GM23338 (cell line): ENCODE data around the gene PGAP3.

Source experiments
- CREB1 ChIP-seq: fragments of 250-450 bp; sonication (Bioruptor Pico); IDR thresholded peaks from 2 replicates; pipeline ENCODE4 v1.5.0; 2020; ENCODE audit warnings: low read depth, mild to moderate bottlenecking, moderate library complexity
- CTCF ChIP-seq, 2 experiments: fragments of 200-600 bp in 1 of 2; sonication (generic) in 1 of 2; conservative IDR thresholded peaks; 2 replicates each; pipeline versions ENCODE4 v1.5.1 to v1.6.1; 2016 to 2017; ENCODE audit warnings: antibody characterized with exemption in 2 of 2, low read depth in 2 of 2, mild to moderate bottlenecking in 2 of 2, moderate library complexity in 1 of 2
- ETS1 ChIP-seq: IDR thresholded peaks from 2 replicates; pipeline ENCODE4 v1.6.1; 2016; ENCODE audit warnings: antibody characterized with exemption
- EZH2 ChIP-seq: fragments of 200-600 bp; sonication (generic); IDR thresholded peaks from one replicate; pipeline ENCODE4 v1.8.0; 2017; ENCODE audit warnings: antibody characterized with exemption, mild to moderate bottlenecking, low read depth; ENCODE audit not compliant: unreplicated experiment
- EZH2phosphoT487 ChIP-seq: fragments of 200-600 bp; sonication (generic); IDR thresholded peaks from one replicate; pipeline ENCODE4 v1.8.1; 2018; ENCODE audit warnings: antibody characterized with exemption; ENCODE audit not compliant: unreplicated experiment
- JUNB ChIP-seq: IDR thresholded peaks from one replicate; pipeline ENCODE4 v1.6.1; 2016; ENCODE audit warnings: antibody characterized with exemption; ENCODE audit not compliant: unreplicated experiment
- POLR2AphosphoS5 ChIP-seq: IDR thresholded peaks from 2 replicates; pipeline ENCODE4 v1.6.1; 2016; ENCODE audit warnings: antibody characterized with exemption, low read depth
- REST ChIP-seq: IDR thresholded peaks from one replicate; pipeline ENCODE4 v1.6.1; 2018; ENCODE audit warnings: antibody characterized with exemption; ENCODE audit not compliant: unreplicated experiment
- STAT1 ChIP-seq: IDR thresholded peaks from one replicate; pipeline ENCODE4 v1.6.1; 2016; ENCODE audit warnings: antibody characterized with exemption; ENCODE audit not compliant: unreplicated experiment
- ZNF331 ChIP-seq: fragments of 250-450 bp; sonication (Bioruptor Pico); IDR thresholded peaks from 2 replicates; pipeline ENCODE4 v1.5.0; 2020; ENCODE audit warnings: low read depth, mild to moderate bottlenecking, moderate library complexity
- TF ChIP-seq, protein P1 (sequence below): fragments of 250-450 bp; sonication (Bioruptor Pico); IDR thresholded peaks from 2 replicates; pipeline ENCODE4 v1.5.0; 2020; ENCODE audit warnings: mild to moderate bottlenecking, moderate library complexity

- TF ChIP-seq ETS1: no peak
- TF ChIP-seq CTCF (conservative IDR thresholded peaks at IDR 0.05; ENCODE audit: low read depth in 2 of 2): no peak
- no peak for TF ChIP-seq JUNB
- TF ChIP-seq EZH2phosphoT487: no peak
- no peak for TF ChIP-seq ZNF331 (CRISPR knock-in tag)
- TF ChIP-seq EZH2: no peak
- TF ChIP-seq REST: no peak
- TF ChIP-seq POLR2AphosphoS5: no peak
- no peak for TF ChIP-seq CREB1 (CRISPR knock-in tag)
- TF ChIP-seq, protein P1, sequence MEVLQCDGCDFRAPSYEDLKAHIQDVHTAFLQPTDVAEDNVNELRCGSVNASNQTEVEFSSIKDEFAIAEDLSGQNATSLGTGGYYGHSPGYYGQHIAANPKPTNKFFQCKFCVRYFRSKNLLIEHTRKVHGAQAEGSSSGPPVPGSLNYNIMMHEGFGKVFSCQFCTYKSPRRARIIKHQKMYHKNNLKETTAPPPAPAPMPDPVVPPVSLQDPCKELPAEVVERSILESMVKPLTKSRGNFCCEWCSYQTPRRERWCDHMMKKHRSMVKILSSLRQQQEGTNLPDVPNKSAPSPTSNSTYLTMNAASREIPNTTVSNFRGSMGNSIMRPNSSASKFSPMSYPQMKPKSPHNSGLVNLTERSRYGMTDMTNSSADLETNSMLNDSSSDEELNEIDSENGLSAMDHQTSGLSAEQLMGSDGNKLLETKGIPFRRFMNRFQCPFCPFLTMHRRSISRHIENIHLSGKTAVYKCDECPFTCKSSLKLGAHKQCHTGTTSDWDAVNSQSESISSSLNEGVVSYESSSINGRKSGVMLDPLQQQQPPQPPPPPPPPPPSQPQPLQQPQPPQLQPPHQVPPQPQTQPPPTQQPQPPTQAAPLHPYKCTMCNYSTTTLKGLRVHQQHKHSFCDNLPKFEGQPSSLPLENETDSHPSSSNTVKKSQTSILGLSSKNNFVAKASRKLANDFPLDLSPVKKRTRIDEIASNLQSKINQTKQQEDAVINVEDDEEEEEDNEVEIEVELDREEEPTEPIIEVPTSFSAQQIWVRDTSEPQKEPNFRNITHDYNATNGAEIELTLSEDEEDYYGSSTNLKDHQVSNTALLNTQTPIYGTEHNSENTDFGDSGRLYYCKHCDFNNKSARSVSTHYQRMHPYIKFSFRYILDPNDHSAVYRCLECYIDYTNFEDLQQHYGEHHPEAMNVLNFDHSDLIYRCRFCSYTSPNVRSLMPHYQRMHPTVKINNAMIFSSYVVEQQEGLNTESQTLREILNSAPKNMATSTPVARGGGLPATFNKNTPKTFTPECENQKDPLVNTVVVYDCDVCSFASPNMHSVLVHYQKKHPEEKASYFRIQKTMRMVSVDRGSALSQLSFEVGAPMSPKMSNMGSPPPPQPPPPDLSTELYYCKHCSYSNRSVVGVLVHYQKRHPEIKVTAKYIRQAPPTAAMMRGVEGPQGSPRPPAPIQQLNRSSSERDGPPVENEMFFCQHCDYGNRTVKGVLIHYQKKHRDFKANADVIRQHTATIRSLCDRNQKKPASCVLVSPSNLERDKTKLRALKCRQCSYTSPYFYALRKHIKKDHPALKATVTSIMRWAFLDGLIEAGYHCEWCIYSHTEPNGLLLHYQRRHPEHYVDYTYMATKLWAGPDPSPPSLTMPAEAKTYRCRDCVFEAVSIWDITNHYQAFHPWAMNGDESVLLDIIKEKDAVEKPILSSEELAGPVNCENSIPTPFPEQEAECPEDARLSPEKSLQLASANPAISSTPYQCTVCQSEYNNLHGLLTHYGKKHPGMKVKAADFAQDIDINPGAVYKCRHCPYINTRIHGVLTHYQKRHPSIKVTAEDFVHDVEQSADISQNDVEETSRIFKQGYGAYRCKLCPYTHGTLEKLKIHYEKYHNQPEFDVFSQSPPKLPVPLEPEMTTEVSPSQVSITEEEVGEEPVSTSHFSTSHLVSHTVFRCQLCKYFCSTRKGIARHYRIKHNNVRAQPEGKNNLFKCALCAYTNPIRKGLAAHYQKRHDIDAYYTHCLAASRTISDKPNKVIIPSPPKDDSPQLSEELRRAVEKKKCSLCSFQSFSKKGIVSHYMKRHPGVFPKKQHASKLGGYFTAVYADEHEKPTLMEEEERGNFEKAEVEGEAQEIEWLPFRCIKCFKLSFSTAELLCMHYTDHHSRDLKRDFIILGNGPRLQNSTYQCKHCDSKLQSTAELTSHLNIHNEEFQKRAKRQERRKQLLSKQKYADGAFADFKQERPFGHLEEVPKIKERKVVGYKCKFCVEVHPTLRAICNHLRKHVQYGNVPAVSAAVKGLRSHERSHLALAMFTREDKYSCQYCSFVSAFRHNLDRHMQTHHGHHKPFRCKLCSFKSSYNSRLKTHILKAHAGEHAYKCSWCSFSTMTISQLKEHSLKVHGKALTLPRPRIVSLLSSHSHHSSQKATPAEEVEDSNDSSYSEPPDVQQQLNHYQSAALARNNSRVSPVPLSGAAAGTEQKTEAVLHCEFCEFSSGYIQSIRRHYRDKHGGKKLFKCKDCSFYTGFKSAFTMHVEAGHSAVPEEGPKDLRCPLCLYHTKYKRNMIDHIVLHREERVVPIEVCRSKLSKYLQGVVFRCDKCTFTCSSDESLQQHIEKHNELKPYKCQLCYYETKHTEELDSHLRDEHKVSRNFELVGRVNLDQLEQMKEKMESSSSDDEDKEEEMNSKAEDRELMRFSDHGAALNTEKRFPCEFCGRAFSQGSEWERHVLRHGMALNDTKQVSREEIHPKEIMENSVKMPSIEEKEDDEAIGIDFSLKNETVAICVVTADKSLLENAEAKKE (CRISPR knock-in tag): no peak
- TF ChIP-seq STAT1: no peak
Measured at GRCh38 chr17:39704821-39705551, 17.1 kb upstream of the PGAP3 start.
